Measurements from ENCODE around the gene ZNF486. TPM values are rescaled to one million over a fixed set of nuclear protein-coding genes. Genes with fewer than 3 reads are reported as not detected.
A peak's percentile ranks its signal among the peaks of the same experiment; 100 is the strongest.
"Not testable (repeated sequence)": the region's sequence is repeated elsewhere in the genome, so short reads cannot be mapped to it uniquely, and the experiment has no call there.

The ZNF486 gene
- total RNA-seq, 2 donors from 2014 or later = 2.1 to 3.1 TPM

- H3K4me1 ChIP-seq = no peaks in the 10 kb centered on the region
- no peaks in the 10 kb centered on the region for H3K27me3 ChIP-seq
- H3K9me3 ChIP-seq = no peaks in the 10 kb centered on the region
- DNase-seq (ENCODE audit: low spot score) = no peak
- TF ChIP-seq CTCF (IDR thresholded peaks at IDR 0.05) = no peak
- no peaks in the 10 kb centered on the region for H3K36me3 ChIP-seq
- no peak overlapping the region for H3K27ac ChIP-seq
- H3K4me3 ChIP-seq = no peak overlapping the region
Observed at GRCh38 chr19:20245309-20245708, 78.3 kb downstream of the ZNF486 start.

GRCh38 chr19:20247016-20247683 lies 80.1 kb downstream of the ZNF486 start:
- Histone ChIP-seq H3K4me3 (no peak overlapping the region), H3K4me1 (no peaks in the 10 kb centered on the region), H3K27ac (no peak overlapping the region), H3K36me3 (no peaks in the 10 kb centered on the region), H3K27me3 (no peaks in the 10 kb centered on the region), H3K9me3 (no peaks in the 10 kb centered on the region)
- peak in 1 of 2 donors; percentile 33 for TF ChIP-seq CTCF (IDR thresholded peaks at IDR 0.05)
- no peak for DNase-seq (ENCODE audit: low spot score)

- DNase-seq (ENCODE audit: low spot score); H3K9me3 ChIP-seq; H3K27ac ChIP-seq; H3K36me3 ChIP-seq; H3K27me3 ChIP-seq; H3K4me1 ChIP-seq; H3K4me3 ChIP-seq: not testable (repeated sequence)
Observed at GRCh38 chr19:20248258-20248657, 81.2 kb downstream of the ZNF486 start.

Other genes starting within 250 kb of the ZNF486 start
- 1 to 10 TPM; 1.4 to 4.4 TPM for gene ZNF682, start 127.7 kb upstream of the ZNF486 start, total RNA-seq
- gene ZNF90, start 89.2 kb upstream of the ZNF486 start, total RNA-seq = 1 to 10 TPM in 1 of 2 donors, under 1 TPM in 1; 0.79 to 1.2 TPM

Measured in right atrium auricular region (tissue), 2 donors.